Activated CD4-positive, alpha-beta T cell treated with anti-CD3 and anti-CD28 coated beads for 4 hours (primary cell): Measurements from ENCODE around the gene NDUFA6.

Source experiments
- DNase-seq, 2 donors: peaks; one replicate each; pipeline ENCODE4 v3.0.0-alpha.2; 2020

NDUFA6 gene

GRCh38 chr22:42069801-42070516 lies 20.6 kb downstream of the NDUFA6 start:
- DNase-seq, result no peak

- DNase-seq, result no peak
Observed at GRCh38 chr22:42068291-42068690, 22.3 kb downstream of the NDUFA6 start.

GRCh38 chr22:42067671-42068251 lies 22.8 kb downstream of the NDUFA6 start:
- DNase-seq, result no peak

GRCh38 chr22:42066937-42067336 lies 23.6 kb downstream of the NDUFA6 start:
- no peak for DNase-seq

- no peak for DNase-seq
Observed at GRCh38 chr22:42066126-42066761, 24.3 kb downstream of the NDUFA6 start.

- no peak for DNase-seq
Observed at GRCh38 chr22:42065438-42066125, 25.0 kb downstream of the NDUFA6 start.

- DNase-seq, result no peak
Observed at GRCh38 chr22:42064629-42065028, 25.9 kb downstream of the NDUFA6 start.

- no peak for DNase-seq
Observed at GRCh38 chr22:42062506-42063170, 27.9 kb downstream of the NDUFA6 start.

GRCh38 chr22:42061041-42061440 lies 29.5 kb downstream of the NDUFA6 start:
- no peak for DNase-seq

- DNase-seq, result no peak
Observed at GRCh38 chr22:42060489-42060888, 30.1 kb downstream of the NDUFA6 start.

GRCh38 chr22:42056757-42057511 lies 33.6 kb downstream of the NDUFA6 start:
- no peak for DNase-seq

- DNase-seq, result no peak
Observed at GRCh38 chr22:42052765-42053164, 37.8 kb downstream of the NDUFA6 start.

- DNase-seq, result no peak
Observed at GRCh38 chr22:42050641-42051180, 39.9 kb downstream of the NDUFA6 start.

- no peak for DNase-seq
Observed at GRCh38 chr22:42041784-42042183, 48.8 kb downstream of the NDUFA6 start.

- no peak for DNase-seq
Observed at GRCh38 chr22:42039271-42039670, 51.3 kb downstream of the NDUFA6 start.
